A673 (cell line): ENCODE measurements around the gene MYO7B. TPM values are rescaled to one million over a fixed set of nuclear protein-coding genes. Genes with fewer than 3 reads are reported as not detected.
A peak's percentile ranks its signal among the peaks of the same experiment; 100 is the strongest.

Experiments used
- BruUV-seq: library from RNA; stranded (reverse); fragments of 400-500 nt; replicated peaks from 2 replicates; lab custom pipeline; 2021; lab: Mats Ljungman, UMichigan
- CTCF ChIA-PET: fragments of 300-600 bp; sonication (Branson Sonifier 250); formaldehyde crosslinking; loops from one replicate; lab custom pipeline; 2022; ENCODE audit warnings: antibody characterized with exemption; lab: Charles Lee
- POLR2A ChIA-PET: fragments of 300-600 bp; sonication (Branson Sonifier 250); formaldehyde crosslinking; loops from one replicate; lab custom pipeline; 2022; ENCODE audit warnings: antibody characterized with exemption; ENCODE audit not compliant: low non-redundant PET; lab: Charles Lee
- DNase-seq: peaks from one replicate; pipeline ENCODE4 v3.0.0-alpha.2; 2015; ENCODE audit warnings: low spot score
- H3K27ac ChIP-seq: fragments of 200-600 bp; sonication (generic); 2 replicates; pipeline ENCODE4 v1.5.1; 2016; ENCODE audit warnings: mixed run types, low read depth, mild to moderate bottlenecking, mixed read lengths, antibody characterized with exemption, low read length; ENCODE audit not compliant: poor library complexity, severe bottlenecking
- H3K27me3 ChIP-seq: fragments of 200-600 bp; sonication (generic); replicated peaks from 2 replicates; pipeline ENCODE4 v1.6.1; 2017; ENCODE audit warnings: mixed run types, low read depth, mild to moderate bottlenecking, mixed read lengths, antibody characterized with exemption, low read length; ENCODE audit not compliant: insufficient read depth, poor library complexity
- H3K36me3 ChIP-seq: fragments of 200-600 bp; sonication (generic); 2 replicates; pipeline ENCODE4 v1.6.1; 2016; ENCODE audit warnings: mixed run types, mild to moderate bottlenecking, mixed read lengths, antibody characterized with exemption, low read length; ENCODE audit not compliant: insufficient read depth, poor library complexity, severe bottlenecking
- H3K4me1 ChIP-seq: fragments of 200-600 bp; sonication (generic); 2 replicates; pipeline ENCODE4 v1.6.1; 2017; ENCODE audit warnings: mixed run types, mild to moderate bottlenecking, mixed read lengths, antibody characterized with exemption, low read length; ENCODE audit not compliant: insufficient read depth, poor library complexity, severe bottlenecking
- H3K4me3 ChIP-seq: fragments of 200-600 bp; sonication (generic); 2 replicates; pipeline ENCODE4 v1.5.1; 2016; ENCODE audit warnings: low read depth, mixed run types, mild to moderate bottlenecking, mixed read lengths, low read length; ENCODE audit not compliant: poor library complexity, severe bottlenecking
- H3K9me3 ChIP-seq: fragments of 200-600 bp; sonication (generic); 2 replicates; pipeline ENCODE4 v1.6.1; 2016; ENCODE audit warnings: mixed run types, low read depth, mild to moderate bottlenecking, mixed read lengths, antibody characterized with exemption, low read length; ENCODE audit not compliant: poor library complexity, severe bottlenecking
- CTCF ChIP-seq: fragments of 300-800, 200-600 bp; sonication (generic); conservative IDR thresholded peaks from 2 replicates; pipeline ENCODE4 v1.5.1; 2017; ENCODE audit warnings: low read depth, mild to moderate bottlenecking, antibody characterized with exemption, low read length, moderate library complexity, mixed read lengths
- EZH2 ChIP-seq: fragments of 200-600 bp; sonication (generic); IDR thresholded peaks from 2 replicates; pipeline ENCODE4 v1.6.1; 2017; ENCODE audit warnings: borderline replicate concordance, low read depth, mild to moderate bottlenecking, mixed read lengths, antibody characterized with exemption, low read length; ENCODE audit not compliant: poor library complexity, severe bottlenecking
- intact Hi-C: fragments of 100-400 bp; cut with micrococcal nuclease; formaldehyde crosslinking; loops from one replicate; pipeline ENCODE4 v1.10.0; 2022; ENCODE audit not compliant: unreplicated experiment
- total RNA-seq: library from RNA; stranded (reverse); gene quantifications from 2 replicates; pipeline ENCODE4 v1.2.3, GENCODE V29; 2021

Gene MYO7B
- total RNA-seq, 1 experiment from 2014 or later: 0.24 TPM

GRCh38 chr2:127504552-127505430, 30.7 kb upstream of the MYO7B start:
- TSS peak; percentile 82 for BruUV-seq

GRCh38 chr2:127506510-127506909, 29.0 kb upstream of the MYO7B start:
- DNase-seq: no peak
- CTCF ChIA-PET: interaction anchor here (0.6 kb wide), 1 partner anchor 204 kb away, joined by 3 read pairs; no protein-coding TSS in a partner anchor
- Histone ChIP-seq H3K27ac (no peak overlapping the region), H3K9me3 (no peaks in the 10 kb centered on the region), H3K36me3 (peaks cover 42% of the 10 kb centered on the region), H3K4me3 (no peak overlapping the region), H3K27me3 (no peaks in the 10 kb centered on the region), H3K4me1 (peaks cover 40% of the 10 kb centered on the region)
- TF ChIP-seq CTCF (no peak), EZH2 (no peak)
- BruUV-seq: no TSS peak
- POLR2A ChIA-PET: no interaction called here
- intact Hi-C loops: no loop called here

More at GRCh38 chr2:127504552-127505430, 30.7 kb upstream of the MYO7B start:
- ChIA-PET POLR2A (no interaction called here), CTCF (no interaction called here)
- H3K36me3 ChIP-seq: peaks cover 60% of the 10 kb centered on the region
- H3K4me1 ChIP-seq: peaks cover 27% of the 10 kb centered on the region
- no peak overlapping the region for H3K27ac ChIP-seq
- TF ChIP-seq CTCF (no peak), EZH2 (no peak)
- no peaks in the 10 kb centered on the region for H3K27me3 ChIP-seq
- DNase-seq: no peak
- no peaks in the 10 kb centered on the region for H3K9me3 ChIP-seq
- intact Hi-C loops: no loop called here
- H3K4me3 ChIP-seq: no peak overlapping the region

GRCh38 chr2:127508023-127508630, 27.4 kb upstream of the MYO7B start:
- H3K27ac ChIP-seq: peak overlapping the region; percentile 56
- CTCF ChIA-PET: no interaction called here

More at GRCh38 chr2:127508023-127508630, 27.4 kb upstream of the MYO7B start:
- POLR2A ChIA-PET: interaction anchor here (0.8 to 1.3 kb wide), 2 partner anchors 19 to 415 kb away, joined by 3 to 7 read pairs; no protein-coding TSS in a partner anchor
- Histone ChIP-seq H3K9me3 (no peaks in the 10 kb centered on the region), H3K4me3 (no peak overlapping the region), H3K4me1 (peaks cover 40% of the 10 kb centered on the region), H3K36me3 (peaks cover 26% of the 10 kb centered on the region), H3K27me3 (no peaks in the 10 kb centered on the region)
- TF ChIP-seq EZH2 (no peak), CTCF (no peak)
- no peak for DNase-seq
- intact Hi-C loops: no loop called here
- no TSS peak for BruUV-seq
